Tibial artery (tissue), 4 donors: ENCODE results near the gene RPS10.
A peak's percentile ranks its signal among the peaks of the same experiment; 100 is the strongest.

ENCODE experiments used
- DNase-seq, 2 donors: peaks; one replicate each; pipeline ENCODE4 v3.0.0-alpha.2; 2019
- H3K27ac ChIP-seq, 2 donors: fragments of 200-600 bp; sonication (generic) in 1 of 2; 1 replicate in 1 of 2; 2 replicates in 1 of 2; pipeline ENCODE4 v1.5.1; 2018 to 2019; ENCODE audit warnings: mild to moderate bottlenecking in 1 of 2
- H3K27me3 ChIP-seq, 2 donors: fragments of 200-600 bp; sonication (generic) in 1 of 2; one replicate each; pipeline versions ENCODE4 v1.5.1 to v1.6.0; 2016 to 2019
- H3K36me3 ChIP-seq, 3 donors: fragments of 200-600 bp; sonication (generic) in 2 of 3; one replicate each; pipeline ENCODE4 v1.5.1; 2016 to 2019; ENCODE audit warnings: mild to moderate bottlenecking in 2 of 3
- H3K4me1 ChIP-seq, 4 donors: fragments of 200-600 bp; sonication (generic) in 2 of 4; 1 replicate in 3 of 4; 2 replicates in 1 of 4; pipeline ENCODE4 v1.5.1; 2016 to 2019
- H3K4me3 ChIP-seq, 2 donors: fragments of 200-600 bp; sonication (generic) in 1 of 2; 1 replicate in 1 of 2; 2 replicates in 1 of 2; pipeline ENCODE4 v1.5.1; 2018 to 2019; ENCODE audit warnings: mild to moderate bottlenecking in 2 of 2
- H3K9me3 ChIP-seq, 3 donors: fragments of 200-600 bp; sonication (generic) in 1 of 3; one replicate each; pipeline ENCODE4 v1.5.1; 2016 to 2019
- CTCF ChIP-seq, 2 experiments: fragments of 200-600 bp in 1 of 2; fragments of 450-650 bp in 1 of 2; IDR thresholded peaks; one replicate each; pipeline ENCODE4 v1.5.1; 2017 to 2019; ENCODE audit warnings: antibody characterized with exemption in 2 of 2, mild to moderate bottlenecking in 1 of 2, moderate library complexity in 1 of 2
- intact Hi-C: fragments of 100-400 bp; cut with DNase I; formaldehyde crosslinking; loops from one replicate; pipeline ENCODE4 v1.15.0; 2023; ENCODE audit warnings: low total_unique reads

The RPS10 gene

GRCh38 chr6:34469499-34469898 lies 43.6 kb upstream of the RPS10 start:
- intact Hi-C loops, result no loop called here
- DNase-seq, result no peak
- Histone ChIP-seq H3K9me3 (no peaks in the 10 kb centered on the region), H3K4me3 (no peak overlapping the region), H3K27me3 (peaks cover 0 to 26% of the 10 kb centered on the region in 2 donors), H3K4me1 (peaks cover 0 to 16% (median 12%) of the 10 kb centered on the region in 4 donors), H3K27ac (no peak overlapping the region), H3K36me3 (no peaks in the 10 kb centered on the region)
- no peak for TF ChIP-seq CTCF (IDR thresholded peaks at IDR 0.05)

DNA sequence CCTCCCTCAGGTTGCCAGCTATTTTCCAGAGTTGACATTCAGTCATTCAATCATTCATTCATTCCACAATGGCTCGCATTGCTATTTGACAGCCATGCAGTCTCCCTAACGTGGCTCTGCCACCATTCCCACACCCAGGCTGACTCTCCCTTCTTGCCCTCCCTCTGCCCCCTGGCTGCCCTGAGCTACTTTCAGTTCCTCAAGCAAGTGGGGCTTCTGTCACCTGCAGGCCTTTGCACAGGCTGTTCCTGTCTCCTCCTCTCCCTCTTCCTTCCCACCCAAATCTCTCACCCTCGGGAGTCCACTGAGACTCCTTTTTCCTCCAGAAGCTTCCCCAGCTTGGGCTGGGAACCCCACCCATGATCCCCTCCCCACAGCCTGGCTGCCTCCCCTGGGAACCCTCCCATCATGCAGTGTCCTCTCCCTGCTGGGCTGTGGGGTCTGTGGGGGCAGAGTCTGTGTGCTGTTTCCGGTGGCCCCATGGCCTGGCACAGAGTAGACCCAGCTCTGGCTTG lies 42.6 kb upstream of the RPS10 start:
- Histone ChIP-seq H3K4me1 (peaks cover 0 to 16% (median 12%) of the 10 kb centered on the region in 4 donors), H3K4me3 (no peak overlapping the region), H3K9me3 (no peaks in the 10 kb centered on the region), H3K27me3 (peaks cover 0 to 37% of the 10 kb centered on the region in 2 donors), H3K36me3 (no peaks in the 10 kb centered on the region), H3K27ac (no peak overlapping the region)
- intact Hi-C loops, result no loop called here
- TF ChIP-seq CTCF (IDR thresholded peaks at IDR 0.05), result no peak
- DNase-seq, result no peak

DNA sequence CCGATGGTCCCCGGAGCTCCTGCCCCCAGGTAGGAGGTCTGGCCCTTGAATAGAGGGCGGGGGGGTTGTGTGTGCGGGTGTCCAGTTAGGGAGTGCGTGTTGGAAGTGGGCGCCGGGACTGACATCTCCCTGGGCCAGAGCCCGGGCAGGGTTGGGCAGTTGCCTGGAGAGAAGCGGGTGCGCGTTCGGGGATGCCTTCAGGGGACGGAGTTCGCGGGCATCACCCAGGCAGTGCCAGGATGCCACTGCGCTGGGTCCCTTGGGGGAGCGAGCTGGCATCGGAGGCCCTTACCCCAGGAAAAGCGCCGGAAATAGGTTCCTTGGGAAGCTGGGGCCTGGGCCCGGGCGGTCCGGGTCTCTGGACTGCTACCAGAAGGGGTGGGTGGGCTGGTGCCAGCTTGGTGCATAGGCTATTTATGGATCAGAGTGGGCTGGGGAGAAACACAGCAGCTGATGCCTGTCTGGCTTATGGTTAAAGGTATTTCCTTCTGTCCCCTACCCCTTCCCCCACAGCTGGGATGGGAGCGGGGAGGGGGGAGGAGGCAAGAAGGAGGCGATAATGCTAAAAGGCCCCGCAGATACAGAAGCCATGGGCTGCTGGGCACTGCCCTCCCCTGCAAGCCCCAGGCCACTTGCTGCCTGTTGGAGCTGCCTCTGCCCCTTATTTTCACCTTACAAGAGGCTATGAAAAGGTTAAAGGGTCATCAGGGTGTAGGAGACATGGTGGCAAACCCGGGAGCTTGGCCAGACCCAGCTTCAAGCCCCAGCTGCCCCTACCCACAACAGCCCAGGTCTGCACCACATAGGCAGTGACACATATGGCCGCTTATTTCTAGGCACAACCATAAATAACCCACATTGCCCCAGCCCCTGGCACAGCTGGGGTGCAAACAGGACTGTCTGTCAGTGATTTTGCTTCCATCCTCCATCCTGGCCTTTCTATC lies 40.6 kb upstream of the RPS10 start:
- H3K27me3 ChIP-seq, result peaks cover 0 to 40% of the 10 kb centered on the region in 2 donors
- peaks cover 0 to 18% (median 12%) of the 10 kb centered on the region in 4 donors for H3K4me1 ChIP-seq
- DNase-seq, result no peak

GRCh38 chr6:34465531-34466241 lies 39.8 kb upstream of the RPS10 start, which contains the start of gene PACSIN1:
TSS of gene PACSIN1 (plus strand) at chr6:34466076. CDS start at chr6:34526306, 60,230 bp downstream.
- Histone ChIP-seq H3K4me3 (peak within 1 kb of the TSS; percentile 18 to 39), H3K36me3 (no peaks in the 10 kb centered on the region), H3K4me1 (peaks cover 0 to 18% (median 12%) of the 10 kb centered on the region in 4 donors), H3K27me3 (peaks cover 0 to 46% of the 10 kb centered on the region in 2 donors), H3K27ac (no peak within 1 kb of the TSS), H3K9me3 (no peaks in the 10 kb centered on the region)
- no peak for DNase-seq
- intact Hi-C loops, result no loop called here
- TF ChIP-seq CTCF (IDR thresholded peaks at IDR 0.05), result no peak

More for the DNA sequence above, 40.6 kb upstream of the RPS10 start:
- Histone ChIP-seq H3K36me3 (no peaks in the 10 kb centered on the region), H3K9me3 (no peaks in the 10 kb centered on the region), H3K27ac (no peak overlapping the region), H3K4me3 (peak overlapping the region; percentile 18 to 39)
- intact Hi-C loops, result no loop called here
- TF ChIP-seq CTCF (IDR thresholded peaks at IDR 0.05), result no peak

DNA sequence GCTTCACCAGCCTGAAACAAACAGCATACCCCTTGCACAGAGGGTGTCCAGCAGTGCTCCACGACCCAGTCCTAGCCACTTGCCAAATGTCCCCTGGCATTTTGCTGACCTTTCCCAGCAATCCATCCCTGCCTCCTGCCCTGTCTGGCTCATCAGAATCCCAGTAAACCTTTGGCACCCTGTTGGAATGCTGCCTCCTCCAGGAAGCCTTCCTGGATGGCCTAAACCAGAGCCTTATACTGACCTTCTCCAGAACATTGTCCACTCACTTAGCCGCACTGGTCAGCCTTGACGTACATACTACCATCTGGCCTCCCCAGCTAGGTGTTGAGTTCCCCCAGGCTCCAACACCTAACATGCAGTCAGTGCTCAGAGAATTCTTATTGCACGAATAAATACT lies 38.0 kb upstream of the RPS10 start:
- no peak for DNase-seq
- intact Hi-C loops, result no loop called here
- TF ChIP-seq CTCF (IDR thresholded peaks at IDR 0.05), result no peak

More for the DNA sequence above, 38.0 kb upstream of the RPS10 start:
- Histone ChIP-seq H3K36me3 (no peaks in the 10 kb centered on the region), H3K9me3 (no peaks in the 10 kb centered on the region), H3K4me3 (no peak overlapping the region), H3K27ac (no peak overlapping the region), H3K4me1 (peaks cover 0 to 18% (median 12%) of the 10 kb centered on the region in 4 donors), H3K27me3 (peaks cover 0 to 51% of the 10 kb centered on the region in 2 donors)
